ENCODE data around the gene TFDP1. TPM values are rescaled to one million over a fixed set of nuclear protein-coding genes. Genes with fewer than 3 reads are reported as not detected.

The TFDP1 gene
- total RNA-seq, 1 experiment from 2014 or later, result 107 TPM

GRCh38 chr13:113545455-113545930 is 39.1 kb upstream of the TFDP1 start:
- Histone ChIP-seq H2AFZ (no peak overlapping the region), H3K27me3 (ENCODE audit: insufficient read depth, low read depth) (no peaks in the 10 kb centered on the region), H3K9me2 (ENCODE audit: insufficient read depth) (no peaks in the 10 kb centered on the region), H3K79me2 (ENCODE audit: low read depth) (0 out of 2 replicates have a peak, but pooled peaks cover 9% of the 10 kb centered on the region), H3K9me3 (ENCODE audit: insufficient read depth, low read depth) (no peaks in the 10 kb centered on the region), H3K4me3 (no peak overlapping the region), H3K4me2 (peak overlapping the region; percentile 51; the same call in 1 of the 2 replicates), H3K36me3 (ENCODE audit: low read depth) (peaks cover 6% of the 10 kb centered on the region; the same call in 1 of the 2 replicates), H3K4me1 (replicated peaks; ENCODE audit: insufficient read depth) (peaks cover 23% of the 10 kb centered on the region), H3F3A (ENCODE audit: insufficient read depth, low read depth) (no peaks in the 10 kb centered on the region; the same call in 1 of the 2 replicates), H3K27ac (no peak overlapping the region), H4K20me1 (ENCODE audit: insufficient read depth) (peaks cover 7% of the 10 kb centered on the region)
- intact Hi-C loops (cut with micrococcal nuclease; ENCODE audit: unreplicated experiment), result no loop called here
- peak; percentile 50 to 74 for DNase-seq
- BruUV-seq (replicated peaks), result no TSS peak
- TF ChIP-seq CTCF (conservative IDR thresholded peaks at IDR 0.05) (no peak), EZH2 (IDR thresholded peaks at IDR 0.05; ENCODE audit: low read depth) (no peak)
- ChIA-PET POLR2A (ENCODE audit: unreplicated experiment) (interaction anchor here (0.6 kb wide), 1 partner anchor 13 kb away, joined by 10 read pairs; no protein-coding TSS in a partner anchor), CTCF (interaction anchor here (0.7 kb wide), 1 partner anchor 13 kb away, joined by 7 read pairs; no protein-coding TSS in a partner anchor)

- H3K4me2 ChIP-seq, result peak overlapping the region; percentile 51; the same call in 1 of the 2 replicates
- DNase-seq, result no peak
- peaks cover 23% of the 10 kb centered on the region for H3K4me1 ChIP-seq (replicated peaks; ENCODE audit: insufficient read depth)
- H3K79me2 ChIP-seq (ENCODE audit: low read depth), result 0 out of 2 replicates have a peak, but pooled peaks cover 9% of the 10 kb centered on the region
- H3K4me3 ChIP-seq, result no peak overlapping the region
- TF ChIP-seq CTCF (conservative IDR thresholded peaks at IDR 0.05) (no peak), EZH2 (IDR thresholded peaks at IDR 0.05; ENCODE audit: low read depth) (no peak)
- H4K20me1 ChIP-seq (ENCODE audit: insufficient read depth), result peaks cover 7% of the 10 kb centered on the region
- no peak overlapping the region for H3K27ac ChIP-seq
- CTCF ChIA-PET, result interaction anchor here (0.7 kb wide), 1 partner anchor 13 kb away, joined by 7 read pairs; no protein-coding TSS in a partner anchor
- H3K9me3 ChIP-seq (ENCODE audit: insufficient read depth, low read depth), result no peaks in the 10 kb centered on the region
- H3K27me3 ChIP-seq (ENCODE audit: insufficient read depth, low read depth), result no peaks in the 10 kb centered on the region
- no peak overlapping the region for H2AFZ ChIP-seq
- intact Hi-C loops (cut with micrococcal nuclease; ENCODE audit: unreplicated experiment), result no loop called here
- H3K36me3 ChIP-seq (ENCODE audit: low read depth), result peaks cover 6% of the 10 kb centered on the region; the same call in 1 of the 2 replicates
- H3K9me2 ChIP-seq (ENCODE audit: insufficient read depth), result no peaks in the 10 kb centered on the region
- POLR2A ChIA-PET (ENCODE audit: unreplicated experiment), result interaction anchor here (0.6 kb wide), 1 partner anchor 14 kb away, joined by 10 read pairs; no protein-coding TSS in a partner anchor
- H3F3A ChIP-seq (ENCODE audit: insufficient read depth, low read depth), result no peaks in the 10 kb centered on the region; the same call in 1 of the 2 replicates
- no TSS peak for BruUV-seq (replicated peaks)
Observed at GRCh38 chr13:113545931-113546516, 38.5 kb upstream of the TFDP1 start.

GRCh38 chr13:113546571-113547237 is 37.8 kb upstream of the TFDP1 start:
- no peak for DNase-seq
- H3K4me1 ChIP-seq (replicated peaks; ENCODE audit: insufficient read depth), result peaks cover 23% of the 10 kb centered on the region
- H3F3A ChIP-seq (ENCODE audit: insufficient read depth, low read depth), result no peaks in the 10 kb centered on the region; the same call in 1 of the 2 replicates
- H3K27me3 ChIP-seq (ENCODE audit: insufficient read depth, low read depth), result no peaks in the 10 kb centered on the region
- H3K4me2 ChIP-seq, result no peak overlapping the region
- POLR2A ChIA-PET (ENCODE audit: unreplicated experiment), result no interaction called here
- CTCF ChIA-PET, result no interaction called here
- intact Hi-C loops (cut with micrococcal nuclease; ENCODE audit: unreplicated experiment), result no loop called here
- H3K79me2 ChIP-seq (ENCODE audit: low read depth), result 0 out of 2 replicates have a peak, but pooled peaks cover 9% of the 10 kb centered on the region
- H3K9me3 ChIP-seq (ENCODE audit: insufficient read depth, low read depth), result no peaks in the 10 kb centered on the region
- peaks cover 7% of the 10 kb centered on the region for H4K20me1 ChIP-seq (ENCODE audit: insufficient read depth)
- no peak overlapping the region for H3K27ac ChIP-seq
- TF ChIP-seq EZH2 (IDR thresholded peaks at IDR 0.05; ENCODE audit: low read depth), result no peak
- no peak for TF ChIP-seq CTCF (conservative IDR thresholded peaks at IDR 0.05)
- H3K9me2 ChIP-seq (ENCODE audit: insufficient read depth), result no peaks in the 10 kb centered on the region
- no peak overlapping the region for H2AFZ ChIP-seq
- H3K4me3 ChIP-seq, result no peak overlapping the region
- no TSS peak for BruUV-seq (replicated peaks)
- H3K36me3 ChIP-seq (ENCODE audit: low read depth), result peaks cover 6% of the 10 kb centered on the region; the same call in 1 of the 2 replicates
